ENCODE data around the gene ZC2HC1C. TPM values are rescaled to one million over a fixed set of nuclear protein-coding genes. Genes with fewer than 3 reads are reported as not detected.

The ZC2HC1C gene
- total RNA-seq, 1 donor from 2014 or later: 10.5 TPM

DNA sequence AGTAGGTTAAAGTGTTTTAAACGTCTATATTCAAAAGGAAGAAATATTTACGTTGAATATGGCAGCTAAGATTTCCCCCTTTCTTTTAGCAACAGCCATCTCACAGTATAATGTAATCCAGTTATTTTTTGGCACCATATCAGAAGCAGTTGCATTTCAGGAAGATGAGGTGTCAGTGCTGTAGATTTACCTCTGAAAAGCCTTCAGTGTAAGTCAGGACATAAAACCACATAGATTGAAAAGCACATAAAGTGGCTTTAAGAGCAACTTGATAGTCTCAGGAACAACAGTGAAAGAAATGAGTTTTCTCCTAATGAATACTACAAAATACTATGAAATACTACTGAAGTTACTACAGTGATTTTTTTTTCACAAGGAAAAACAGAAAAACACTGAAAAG, 25.1 kb upstream of the ZC2HC1C start:
- intact Hi-C loops (cut with micrococcal nuclease): no loop called here
- no peaks in the 10 kb centered on the region for H3K9me3 ChIP-seq (replicated peaks)
- no peaks in the 10 kb centered on the region for H3K27me3 ChIP-seq (ENCODE audit: low read depth)
- no peak for DNase-seq
- peaks cover 38% of the 10 kb centered on the region for H3K4me1 ChIP-seq
- TF ChIP-seq, protein P1, sequence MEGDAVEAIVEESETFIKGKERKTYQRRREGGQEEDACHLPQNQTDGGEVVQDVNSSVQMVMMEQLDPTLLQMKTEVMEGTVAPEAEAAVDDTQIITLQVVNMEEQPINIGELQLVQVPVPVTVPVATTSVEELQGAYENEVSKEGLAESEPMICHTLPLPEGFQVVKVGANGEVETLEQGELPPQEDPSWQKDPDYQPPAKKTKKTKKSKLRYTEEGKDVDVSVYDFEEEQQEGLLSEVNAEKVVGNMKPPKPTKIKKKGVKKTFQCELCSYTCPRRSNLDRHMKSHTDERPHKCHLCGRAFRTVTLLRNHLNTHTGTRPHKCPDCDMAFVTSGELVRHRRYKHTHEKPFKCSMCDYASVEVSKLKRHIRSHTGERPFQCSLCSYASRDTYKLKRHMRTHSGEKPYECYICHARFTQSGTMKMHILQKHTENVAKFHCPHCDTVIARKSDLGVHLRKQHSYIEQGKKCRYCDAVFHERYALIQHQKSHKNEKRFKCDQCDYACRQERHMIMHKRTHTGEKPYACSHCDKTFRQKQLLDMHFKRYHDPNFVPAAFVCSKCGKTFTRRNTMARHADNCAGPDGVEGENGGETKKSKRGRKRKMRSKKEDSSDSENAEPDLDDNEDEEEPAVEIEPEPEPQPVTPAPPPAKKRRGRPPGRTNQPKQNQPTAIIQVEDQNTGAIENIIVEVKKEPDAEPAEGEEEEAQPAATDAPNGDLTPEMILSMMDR (IDR thresholded peaks at IDR 0.05; ENCODE audit: borderline replicate concordance): no peak
- H3K4me3 ChIP-seq: no peak overlapping the region
- H3K27ac ChIP-seq (replicated peaks): no peak overlapping the region
- peaks cover 19% of the 10 kb centered on the region for H3K36me3 ChIP-seq

DNA sequence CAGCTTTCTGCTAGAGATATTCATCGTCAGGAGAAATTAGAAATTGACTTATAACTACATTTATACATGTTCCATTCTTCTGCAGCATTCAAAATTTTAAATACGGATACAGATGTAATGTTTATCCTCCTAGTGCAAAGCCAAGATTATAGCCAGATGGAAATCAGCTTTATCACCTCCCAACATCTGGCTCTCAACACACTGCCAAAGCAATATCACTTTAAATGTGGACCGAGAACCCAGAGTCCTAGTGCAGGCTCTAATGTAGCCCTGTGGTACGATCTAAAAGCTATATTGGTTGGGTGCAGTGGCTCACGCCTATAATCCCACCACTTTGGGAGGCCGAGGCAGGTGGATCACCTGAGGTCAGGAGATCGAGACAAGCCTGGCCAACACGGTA, 24.7 kb upstream of the ZC2HC1C start:
- H3K9me3 ChIP-seq (replicated peaks): no peaks in the 10 kb centered on the region
- TF ChIP-seq, protein P1 (IDR thresholded peaks at IDR 0.05; ENCODE audit: borderline replicate concordance): no peak
- H3K27me3 ChIP-seq (ENCODE audit: low read depth): no peaks in the 10 kb centered on the region
- peaks cover 43% of the 10 kb centered on the region for H3K4me1 ChIP-seq
- H3K4me3 ChIP-seq: no peak overlapping the region
- no peak overlapping the region for H3K27ac ChIP-seq (replicated peaks)
- intact Hi-C loops (cut with micrococcal nuclease): no loop called here
- DNase-seq: no peak
- peaks cover 17% of the 10 kb centered on the region for H3K36me3 ChIP-seq

DNA sequence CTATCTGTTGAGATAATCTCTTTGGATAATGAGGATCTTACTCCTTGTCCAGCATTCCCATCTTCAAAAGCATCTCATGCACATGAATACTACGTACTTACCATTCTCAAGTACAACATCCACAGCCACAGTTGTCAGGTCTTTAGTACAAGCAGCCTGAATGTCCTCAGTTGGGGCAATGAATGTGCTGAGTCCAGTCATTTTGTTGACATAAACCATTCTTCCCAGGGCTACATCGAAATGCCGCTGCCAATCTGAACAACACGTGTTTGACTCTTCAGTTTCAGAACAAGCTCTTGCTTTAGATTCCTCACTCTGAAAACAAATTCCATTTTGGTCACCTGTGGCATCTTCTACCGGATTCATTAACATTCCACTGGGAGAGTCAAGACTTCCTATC, 23.2 kb upstream of the ZC2HC1C start:
- H3K36me3 ChIP-seq: peaks cover 11% of the 10 kb centered on the region
- intact Hi-C loops (cut with micrococcal nuclease): no loop called here
- TF ChIP-seq, protein P1 (IDR thresholded peaks at IDR 0.05; ENCODE audit: borderline replicate concordance): no peak

DNA sequence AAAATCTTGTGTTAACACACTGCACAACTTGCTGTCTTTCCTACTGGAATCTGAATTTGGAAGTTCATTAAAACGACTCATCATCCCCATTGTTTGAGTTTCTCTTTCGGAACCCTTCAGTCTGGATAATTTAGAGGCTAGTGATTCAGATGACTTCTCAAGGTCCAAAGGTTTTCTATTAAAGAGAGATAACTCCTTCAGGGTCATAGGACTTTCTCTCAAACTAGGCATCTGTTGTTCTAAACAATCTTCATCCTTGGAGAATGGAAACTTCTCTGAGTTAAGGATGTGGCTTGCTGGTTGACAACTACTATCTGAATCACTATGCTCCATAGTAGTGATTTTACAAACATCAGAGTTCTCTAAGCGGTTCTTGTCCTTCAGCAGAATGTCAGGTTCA, 22.5 kb upstream of the ZC2HC1C start:
- Histone ChIP-seq H3K9me3 (replicated peaks) (no peaks in the 10 kb centered on the region), H3K4me3 (no peak overlapping the region), H3K36me3 (peaks cover 4% of the 10 kb centered on the region), H3K27ac (replicated peaks) (no peak overlapping the region), H3K27me3 (ENCODE audit: low read depth) (no peaks in the 10 kb centered on the region), H3K4me1 (peaks cover 54% of the 10 kb centered on the region)
- intact Hi-C loops (cut with micrococcal nuclease): no loop called here
- TF ChIP-seq, protein P1 (IDR thresholded peaks at IDR 0.05; ENCODE audit: borderline replicate concordance): no peak
- DNase-seq: no peak

More for the DNA sequence above, 23.2 kb upstream of the ZC2HC1C start:
- Histone ChIP-seq H3K27ac (replicated peaks) (no peak overlapping the region), H3K4me1 (peaks cover 57% of the 10 kb centered on the region), H3K9me3 (replicated peaks) (no peaks in the 10 kb centered on the region), H3K27me3 (ENCODE audit: low read depth) (no peaks in the 10 kb centered on the region), H3K4me3 (no peak overlapping the region)
- no peak for DNase-seq

DNA sequence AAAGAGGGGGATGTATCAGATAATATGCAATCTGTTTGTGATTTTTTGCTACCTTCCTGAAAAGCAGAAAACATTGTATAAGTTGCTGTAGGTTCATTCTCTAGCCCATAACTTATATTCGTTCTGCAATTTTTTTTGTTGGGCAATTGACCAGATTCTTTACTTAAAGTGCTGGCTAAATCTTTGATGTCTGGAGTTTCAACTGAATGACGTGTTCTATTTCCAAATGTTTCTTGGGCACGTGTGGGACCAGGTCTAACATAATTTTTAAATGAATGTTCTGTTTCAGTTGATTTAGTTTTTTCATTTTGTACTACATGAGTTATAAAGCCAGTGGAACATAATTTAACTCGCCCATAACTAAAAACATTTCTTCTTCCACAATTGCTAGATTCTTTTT, 21.9 kb upstream of the ZC2HC1C start:
- H3K27ac ChIP-seq (replicated peaks): no peak overlapping the region
- no peaks in the 10 kb centered on the region for H3K36me3 ChIP-seq
- TF ChIP-seq, protein P1 (IDR thresholded peaks at IDR 0.05; ENCODE audit: borderline replicate concordance): no peak
- H3K4me1 ChIP-seq: peaks cover 50% of the 10 kb centered on the region
- H3K9me3 ChIP-seq (replicated peaks): no peaks in the 10 kb centered on the region
- H3K27me3 ChIP-seq (ENCODE audit: low read depth): no peaks in the 10 kb centered on the region
- H3K4me3 ChIP-seq: no peak overlapping the region
- intact Hi-C loops (cut with micrococcal nuclease): no loop called here
- no peak for DNase-seq

DNA sequence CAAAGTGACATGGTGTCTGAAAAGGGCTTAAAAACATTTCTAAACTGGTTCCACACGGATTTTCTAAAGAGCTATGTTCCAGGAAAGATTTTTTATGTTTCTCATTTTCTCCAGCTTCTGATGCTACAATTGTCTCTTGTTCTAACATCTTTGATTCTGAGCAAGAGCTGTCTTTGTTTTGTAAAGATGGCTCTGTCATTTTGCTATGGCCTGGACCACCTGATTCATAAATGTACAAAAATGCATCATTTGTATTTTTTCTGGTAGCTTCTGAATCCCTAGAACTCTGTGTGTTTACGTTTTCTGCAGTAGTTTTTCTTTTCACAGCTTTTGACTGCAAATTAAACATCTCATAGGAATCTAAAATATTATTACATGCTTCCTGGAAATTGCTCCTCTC, 21.3 kb upstream of the ZC2HC1C start:
- no peak overlapping the region for H3K4me3 ChIP-seq
- peaks cover 50% of the 10 kb centered on the region for H3K4me1 ChIP-seq
- TF ChIP-seq, protein P1 (IDR thresholded peaks at IDR 0.05; ENCODE audit: borderline replicate concordance): no peak
- H3K27ac ChIP-seq (replicated peaks): no peak overlapping the region
- DNase-seq: no peak
- no peaks in the 10 kb centered on the region for H3K27me3 ChIP-seq (ENCODE audit: low read depth)
- intact Hi-C loops (cut with micrococcal nuclease): no loop called here
- H3K9me3 ChIP-seq (replicated peaks): no peaks in the 10 kb centered on the region
- H3K36me3 ChIP-seq: no peaks in the 10 kb centered on the region

All from left ventricle myocardium inferior (tissue), 1 donor.